ENCODE data around the gene RAB11FIP4. TPM values are rescaled to one million over a fixed set of nuclear protein-coding genes. Genes with fewer than 3 reads are reported as not detected.

RAB11FIP4 gene
- total RNA-seq, 1 donor from 2014 or later = 13.2 TPM

DNA sequence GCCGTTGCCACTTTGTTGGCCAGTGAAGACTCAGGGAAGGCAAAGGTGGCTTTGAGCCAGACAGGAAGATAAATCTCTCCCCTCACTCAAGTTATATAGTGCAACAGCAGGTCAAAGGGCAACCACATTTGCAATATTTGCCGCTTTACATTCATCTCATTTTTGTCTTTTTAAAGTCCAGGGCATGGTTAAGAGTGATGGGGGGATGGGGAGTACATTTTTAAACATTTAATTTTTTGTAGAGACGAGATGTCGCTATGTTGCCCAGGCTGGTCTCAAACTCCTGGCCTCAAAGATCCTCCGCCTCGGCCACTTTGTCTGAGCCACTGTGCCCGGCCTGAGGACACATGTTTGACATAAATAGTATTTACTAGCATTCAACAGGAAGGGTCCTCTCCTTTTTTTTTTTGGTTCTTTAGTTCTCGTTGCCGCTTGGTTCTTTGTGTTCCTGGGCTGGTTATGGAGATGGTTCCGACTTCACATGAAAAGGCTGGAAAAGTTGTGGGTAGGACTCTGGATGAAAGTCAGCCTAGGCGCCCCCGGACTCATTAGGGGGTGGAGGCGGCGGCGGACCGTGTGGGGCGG lies 95.7 kb downstream of the RAB11FIP4 start:
- DNase-seq (ENCODE audit: low spot score) = no peak

DNA sequence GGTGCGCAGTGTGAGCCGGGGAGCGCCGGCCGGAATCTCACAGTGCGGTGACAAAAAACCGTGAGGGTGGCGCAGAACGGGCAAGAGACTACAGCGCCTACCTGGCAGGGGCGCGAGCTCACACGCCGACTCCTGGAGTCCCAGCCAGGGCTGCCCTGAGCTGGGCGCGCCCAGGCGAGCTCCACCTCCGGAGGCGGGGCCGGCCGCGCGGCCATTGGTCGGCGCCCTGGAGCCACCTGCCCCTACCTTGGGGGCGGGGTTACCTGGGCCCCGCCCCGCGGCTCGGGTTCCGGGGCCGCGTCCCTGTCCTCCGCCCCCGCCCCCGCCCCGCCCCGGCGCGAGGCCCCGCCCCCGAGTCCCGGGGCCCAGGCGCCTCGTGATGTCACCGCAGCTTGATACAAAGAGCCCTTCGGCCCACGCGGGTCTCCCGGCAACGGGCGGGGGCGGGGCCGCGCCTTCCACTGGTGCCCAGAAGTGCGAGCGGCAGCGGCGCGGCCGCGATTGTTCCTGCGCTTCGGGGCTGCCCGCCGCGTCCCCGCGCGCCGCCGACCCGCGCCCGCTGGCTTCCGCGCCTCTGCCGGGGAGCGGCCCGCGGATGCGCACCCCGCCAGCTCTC lies 96.3 kb downstream of the RAB11FIP4 start:
- DNase-seq (ENCODE audit: low spot score) = peak; percentile 66

- no peak for DNase-seq (ENCODE audit: low spot score)
Observed at GRCh38 chr17:31488264-31488981, 96.9 kb downstream of the RAB11FIP4 start.

- no peak for DNase-seq (ENCODE audit: low spot score)
Observed at GRCh38 chr17:31488982-31489294, 97.5 kb downstream of the RAB11FIP4 start.

GRCh38 chr17:31489295-31490018 lies 98.0 kb downstream of the RAB11FIP4 start:
- DNase-seq (ENCODE audit: low spot score) = no peak

DNA sequence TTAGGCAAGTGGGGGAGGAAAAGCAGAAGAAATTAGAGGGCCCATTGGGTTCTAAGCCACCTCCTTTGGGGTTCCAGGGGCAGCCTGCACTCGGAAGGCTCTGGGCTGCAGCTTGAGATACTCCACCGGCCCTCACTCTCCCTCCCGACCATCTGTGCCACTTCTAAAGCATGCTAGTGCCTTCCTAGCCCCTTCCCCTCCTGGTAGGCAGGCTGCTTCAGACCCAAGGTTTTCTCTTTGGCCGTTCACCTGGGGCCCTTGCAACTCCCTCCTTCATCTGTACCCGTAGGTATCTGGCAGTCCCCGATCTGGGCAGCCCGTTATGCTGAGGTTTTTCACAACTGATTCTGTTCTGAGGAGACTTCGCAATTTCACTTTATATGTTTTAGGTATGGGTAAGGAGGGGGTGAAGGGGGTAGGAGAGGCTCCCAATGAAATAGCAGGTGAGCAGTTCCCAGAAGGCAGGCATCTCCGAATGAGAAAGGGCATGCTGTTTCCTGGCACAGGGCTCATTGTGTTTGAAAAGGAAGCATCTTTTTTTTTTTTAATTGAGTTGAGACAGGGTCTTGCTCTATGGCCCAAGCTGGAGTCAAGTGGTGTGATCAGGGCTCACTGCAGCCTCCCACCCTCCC lies 98.7 kb downstream of the RAB11FIP4 start:
- no peak for DNase-seq (ENCODE audit: low spot score)

- DNase-seq (ENCODE audit: low spot score) = no peak
Observed at GRCh38 chr17:31490671-31491375, 99.3 kb downstream of the RAB11FIP4 start.

GRCh38 chr17:31491376-31492131 lies 100.1 kb downstream of the RAB11FIP4 start:
- no peak for DNase-seq (ENCODE audit: low spot score)

- no peak for DNase-seq (ENCODE audit: low spot score)
Observed at GRCh38 chr17:31492206-31492605, 100.7 kb downstream of the RAB11FIP4 start.

- no peak for DNase-seq (ENCODE audit: low spot score)
Observed at GRCh38 chr17:31492880-31493655, 101.6 kb downstream of the RAB11FIP4 start.

DNA sequence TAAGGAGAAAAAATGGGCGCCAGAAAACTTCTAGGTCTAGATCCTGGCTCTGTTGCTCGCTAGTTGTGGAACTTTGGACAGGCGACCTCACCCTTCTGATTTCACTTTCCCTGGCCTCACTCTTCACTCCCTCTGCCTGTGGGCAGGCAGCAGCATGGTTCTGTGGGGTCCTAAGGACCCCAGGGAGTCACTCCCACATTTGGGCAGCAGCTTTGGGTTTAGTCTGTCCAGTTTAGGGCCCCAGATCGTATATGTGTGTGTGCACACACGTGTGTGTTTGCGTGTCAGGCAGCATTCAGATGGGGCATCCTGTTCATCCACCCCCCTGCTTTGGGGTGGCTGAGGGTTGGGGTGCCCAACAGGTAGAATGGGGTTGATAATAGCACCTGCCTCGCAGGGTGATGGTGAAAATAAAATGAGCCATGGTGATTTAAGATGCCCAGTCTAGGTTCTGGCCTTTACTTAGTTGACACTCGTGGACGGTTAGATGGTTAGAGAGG lies 102.2 kb downstream of the RAB11FIP4 start:
- no peak for DNase-seq (ENCODE audit: low spot score)

GRCh38 chr17:31494259-31495021 lies 103.0 kb downstream of the RAB11FIP4 start:
- no peak for DNase-seq (ENCODE audit: low spot score)

GRCh38 chr17:31495022-31495885 lies 103.8 kb downstream of the RAB11FIP4 start:
- DNase-seq (ENCODE audit: low spot score) = no peak

DNA sequence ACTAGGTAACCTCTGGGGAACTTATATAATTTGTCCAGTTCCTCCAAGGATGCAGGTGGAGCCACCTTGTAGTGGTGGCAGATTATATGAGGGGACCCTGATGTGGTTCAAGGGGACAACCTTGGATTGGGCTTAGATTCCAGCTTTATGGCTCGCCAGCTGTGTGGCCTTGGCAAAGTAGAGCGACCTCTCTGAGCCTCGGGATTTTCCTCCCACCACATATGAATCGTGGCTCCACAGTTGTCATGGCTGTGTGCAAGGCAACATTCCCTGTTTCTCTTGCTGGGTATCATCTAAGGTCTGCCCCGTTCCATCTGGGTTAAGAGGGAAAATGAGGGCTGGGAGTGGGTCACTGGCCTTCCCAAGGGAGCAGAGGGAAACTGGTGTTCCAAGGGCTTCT lies 104.6 kb downstream of the RAB11FIP4 start:
- DNase-seq (ENCODE audit: low spot score) = no peak

GRCh38 chr17:31496601-31497000 lies 105.1 kb downstream of the RAB11FIP4 start:
- DNase-seq (ENCODE audit: low spot score) = no peak

- no peak for DNase-seq (ENCODE audit: low spot score)
Observed at GRCh38 chr17:31497431-31497830, 106.0 kb downstream of the RAB11FIP4 start.

- no peak for DNase-seq (ENCODE audit: low spot score)
Observed at GRCh38 chr17:31497994-31498826, 106.7 kb downstream of the RAB11FIP4 start.

All from umbilical cord (tissue), 2 donors.